ENCODE results near the gene GBX2. TPM values are rescaled to one million over a fixed set of nuclear protein-coding genes. Genes with fewer than 3 reads are reported as not detected.

Gene GBX2
- total RNA-seq, 1 experiment from 2014 or later, result 0.31 TPM

DNA sequence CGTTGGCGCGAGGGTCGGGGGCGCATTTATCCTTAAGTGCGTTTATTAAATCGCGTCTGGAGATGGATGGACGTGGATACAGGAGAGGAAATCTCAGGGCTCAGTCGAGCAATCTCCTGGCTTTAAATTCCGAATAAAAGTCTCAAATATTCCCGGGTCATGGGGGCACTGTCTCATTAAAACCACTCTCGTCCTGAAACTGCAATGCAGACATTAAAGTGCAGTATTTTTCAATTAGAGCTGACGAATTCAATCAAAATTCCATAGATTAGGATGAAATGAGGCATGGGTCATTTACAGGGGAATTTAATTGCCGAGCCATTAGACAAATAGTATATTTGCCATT, 10.7 kb upstream of the GBX2 start:
- H3K27ac ChIP-seq (ENCODE audit: insufficient read length, low read depth, low read length), result no peak overlapping the region
- H3K27me3 ChIP-seq (ENCODE audit: insufficient read depth, low read length), result peaks cover 22% of the 10 kb centered on the region
- H3K4me1 ChIP-seq (ENCODE audit: insufficient read depth, low read length), result peaks cover 12% of the 10 kb centered on the region; the same call in 1 of the 2 replicates
- H3K79me2 ChIP-seq (ENCODE audit: insufficient read depth, low read length), result no peaks in the 10 kb centered on the region
- H3K18ac ChIP-seq (ENCODE audit: insufficient read length, low read depth, low read length), result no peak overlapping the region
- no CpG with 5 or more reads among the region's 15 CpGs for WGBS (ENCODE audit: extremely low coverage, insufficient read length, low lambda C conversion rate)
- Mint-ChIP-seq H3K27me3 (ENCODE audit: low read depth) (peaks cover 93% of the 10 kb centered on the region), H3K4me1 (peaks cover 25 to 40% of the 10 kb centered on the region in 2 experiments), H3K36me3 (ENCODE audit: insufficient read depth in 1 of 3, low read depth in 3 of 3) (peaks cover 0 to 2% (median 0%) of the 10 kb centered on the region in 3 experiments; a peak in 1 of 7 replicates), H3K27ac (no peak overlapping the region), H3K9me3 (peaks cover 7 to 15% of the 10 kb centered on the region in 2 experiments; a peak in 4 of 5 replicates), H3K4me3 (peak overlapping the region; percentile 61 to 75)
- no peak overlapping the region for H2BK15ac ChIP-seq (ENCODE audit: low read depth, low read length)
- no peak for DNase-seq
- H3K56ac ChIP-seq (ENCODE audit: insufficient read length, low read depth, low read length), result no peak overlapping the region
- H2BK5ac ChIP-seq (ENCODE audit: insufficient read length, low read length), result no peak overlapping the region
- no peak overlapping the region for H4K5ac ChIP-seq (ENCODE audit: insufficient read length, low read depth, low read length)
- no peak overlapping the region for H4K91ac ChIP-seq (ENCODE audit: insufficient read length, low read depth, low read length)
- no peak overlapping the region for H3K9ac ChIP-seq (ENCODE audit: extremely low read depth, insufficient read length, low read length)
- no peak overlapping the region for H2AFZ ChIP-seq (ENCODE audit: low read length)
- no peaks in the 10 kb centered on the region for H3K9me3 ChIP-seq (ENCODE audit: control insufficient read depth, low read depth, low read length)
- no peak overlapping the region for H3K4ac ChIP-seq (ENCODE audit: low read depth, low read length)
- H2AK5ac ChIP-seq (ENCODE audit: insufficient read length, low read length), result no peak overlapping the region
- peak overlapping the region; percentile 69 for H3K4me2 ChIP-seq (ENCODE audit: insufficient read depth, insufficient read length, low read length)
- no peak overlapping the region for H3K23ac ChIP-seq (ENCODE audit: insufficient read length, low read depth, low read length)
- no peak overlapping the region for H2BK20ac ChIP-seq (ENCODE audit: low read depth, low read length, poor library complexity, severe bottlenecking)
- H4K8ac ChIP-seq (replicated peaks; ENCODE audit: insufficient read length, low read depth, low read length), result no peak overlapping the region
- H3T11ph ChIP-seq (ENCODE audit: low read length), result no peak overlapping the region
- H3K14ac ChIP-seq (ENCODE audit: insufficient read depth, low read length), result no peak overlapping the region
- no peak overlapping the region for H2BK120ac ChIP-seq (ENCODE audit: low read depth, low read length, poor library complexity, severe bottlenecking)
- no peak overlapping the region for H2BK12ac ChIP-seq (ENCODE audit: insufficient read length, low read depth, low read length)
- no peaks in the 10 kb centered on the region for H4K20me1 ChIP-seq (ENCODE audit: control insufficient read depth, insufficient read depth, insufficient read length)
- H3K79me1 ChIP-seq (ENCODE audit: insufficient read depth, low read depth, low read length, poor library complexity, severe bottlenecking), result no peaks in the 10 kb centered on the region
- peaks cover 14% of the 10 kb centered on the region for H3K23me2 ChIP-seq (ENCODE audit: insufficient read length, low read depth, low read length, poor library complexity, severe bottlenecking)
- no peak for TF ChIP-seq CTCF (conservative IDR thresholded peaks at IDR 0.05)
